ENCODE measurements around the gene RPSA.

The RPSA gene

GRCh38 chr3:39460677-39461076 is 54.2 kb downstream of the RPSA start:
- no peak for DNase-seq

All from stimulated activated CD8-positive, alpha-beta memory T cell treated with anti-CD3 and anti-CD28 coated beads, Interleukin-4, amount 100 ng/mL, for 48 hours (primary cell).